GM23338 (cell line): ENCODE measurements around the gene UIMC1. TPM values are rescaled to one million over a fixed set of nuclear protein-coding genes. Genes with fewer than 3 reads are reported as not detected.

Source experiments
- ATAC-seq: fragments of 200-7000 bp; cut with Tn5 transposase; 3 replicates; pipeline ENCODE4 v1.9.1; 2020
- DNase-seq: peaks from one replicate; pipeline ENCODE4 v3.0.0-alpha.2; 2015; ENCODE audit warnings: low spot score
- H2AFZ ChIP-seq: fragments of 200-600 bp; sonication (generic); 2 replicates; pipeline ENCODE4 v1.8.0; 2016; ENCODE audit warnings: antibody characterized with exemption, mild to moderate bottlenecking, moderate library complexity
- H3F3A ChIP-seq: fragments of 200-600 bp; sonication (generic); replicated peaks from 2 replicates; pipeline ENCODE4 v1.8.0; 2017; ENCODE audit warnings: antibody characterized with exemption, mixed run types, low read depth
- H3K27ac ChIP-seq: fragments of 200-600 bp; sonication (generic); 2 replicates; pipeline ENCODE4 v1.6.1; 2016; ENCODE audit warnings: low read depth
- H3K27me3 ChIP-seq: fragments of 200-600 bp; sonication (generic); 2 replicates; pipeline ENCODE4 v1.8.0; 2016; ENCODE audit warnings: mild to moderate bottlenecking, mixed run types, moderate library complexity; ENCODE audit not compliant: insufficient read depth
- H3K36me3 ChIP-seq: fragments of 200-600 bp; sonication (generic); 2 replicates; pipeline ENCODE4 v1.8.0; 2016; ENCODE audit warnings: mild to moderate bottlenecking; ENCODE audit not compliant: insufficient read depth
- H3K4me1 ChIP-seq: fragments of 200-600 bp; sonication (generic); 2 replicates; pipeline ENCODE4 v1.8.0; 2016; ENCODE audit warnings: mild to moderate bottlenecking, moderate library complexity; ENCODE audit not compliant: insufficient read depth
- H3K4me2 ChIP-seq: fragments of 200-600 bp; sonication (generic); 2 replicates; pipeline ENCODE4 v1.7.1; 2017; ENCODE audit warnings: mixed run types
- H3K4me3 ChIP-seq: fragments of 200-600 bp; sonication (generic); 2 replicates; pipeline ENCODE4 v1.6.1; 2016; ENCODE audit warnings: mixed run types
- H3K79me2 ChIP-seq: fragments of 200-600 bp; sonication (generic); replicated peaks from 2 replicates; pipeline ENCODE4 v1.8.0; 2017; ENCODE audit warnings: mild to moderate bottlenecking; ENCODE audit not compliant: insufficient read depth
- H3K9me2 ChIP-seq: fragments of 200-600 bp; sonication (generic); 2 replicates; pipeline ENCODE4 v1.8.0; 2017; ENCODE audit not compliant: insufficient read depth
- H4K20me1 ChIP-seq: fragments of 200-600 bp; sonication (generic); replicated peaks from 2 replicates; pipeline ENCODE4 v1.8.0; 2017; ENCODE audit warnings: mild to moderate bottlenecking; ENCODE audit not compliant: insufficient read depth
- H3K27ac Mint-ChIP-seq: 2 replicates; pipeline ENCODE4 v1.8.0; 2020; ENCODE audit warnings: inconsistent platforms, mild to moderate bottlenecking, moderate library complexity, mixed read lengths
- H3K27me3 Mint-ChIP-seq: 3 replicates; pipeline ENCODE4 v1.8.0; 2022; ENCODE audit warnings: low read depth, mild to moderate bottlenecking, moderate library complexity, mixed read lengths, inconsistent platforms; ENCODE audit not compliant: insufficient read depth, poor library complexity
- H3K36me3 Mint-ChIP-seq: 3 replicates; pipeline ENCODE4 v1.8.0; 2021; ENCODE audit warnings: low read depth, mild to moderate bottlenecking, inconsistent platforms, moderate library complexity, mixed read lengths
- H3K4me1 Mint-ChIP-seq: 3 replicates; pipeline ENCODE4 v1.8.0; 2020; ENCODE audit warnings: mild to moderate bottlenecking, inconsistent platforms, mixed read lengths
- H3K4me3 Mint-ChIP-seq: 3 replicates; pipeline ENCODE4 v1.8.0; 2021; ENCODE audit warnings: moderate library complexity, mild to moderate bottlenecking, inconsistent platforms, mixed read lengths
- H3K9me3 Mint-ChIP-seq: 3 replicates; pipeline ENCODE4 v1.8.0; 2020; ENCODE audit warnings: moderate library complexity, mild to moderate bottlenecking, inconsistent platforms, mixed read lengths
- CREB1 ChIP-seq: fragments of 250-450 bp; sonication (Bioruptor Pico); IDR thresholded peaks from 2 replicates; pipeline ENCODE4 v1.5.0; 2020; ENCODE audit warnings: low read depth, mild to moderate bottlenecking, moderate library complexity
- EZH2phosphoT487 ChIP-seq: fragments of 200-600 bp; sonication (generic); IDR thresholded peaks from one replicate; pipeline ENCODE4 v1.8.1; 2018; ENCODE audit warnings: antibody characterized with exemption; ENCODE audit not compliant: unreplicated experiment
- NANOG ChIP-seq: IDR thresholded peaks from 2 replicates; pipeline ENCODE4 v1.6.1; 2016; ENCODE audit warnings: antibody characterized with exemption, borderline replicate concordance
- STAT1 ChIP-seq: IDR thresholded peaks from one replicate; pipeline ENCODE4 v1.6.1; 2016; ENCODE audit warnings: antibody characterized with exemption; ENCODE audit not compliant: unreplicated experiment
- ZNF114 ChIP-seq: fragments of 250-450 bp; sonication (Bioruptor Pico); IDR thresholded peaks from 2 replicates; pipeline ENCODE4 v1.5.0; 2020; ENCODE audit warnings: mild to moderate bottlenecking, moderate library complexity
- ZNF331 ChIP-seq: fragments of 250-450 bp; sonication (Bioruptor Pico); IDR thresholded peaks from 2 replicates; pipeline ENCODE4 v1.5.0; 2020; ENCODE audit warnings: low read depth, mild to moderate bottlenecking, moderate library complexity
- polyA plus RNA-seq: library from polyadenylated mRNA; unstranded; fragments of >200 nt; fragmentation: Nextera tagmentation; extraction: Ambion mirVana; gene quantifications from 2 replicates; pipeline ENCODE4 v1.2.1, GENCODE V29; 2016
- total RNA-seq: library from RNA; depleted of rRNA; stranded (reverse); fragments of >200 nt; shearing (Covaris generic); gene quantifications from 2 replicates; pipeline ENCODE4 v1.2.3, GENCODE V29; 2014
- TF ChIP-seq, protein P1 (sequence below): fragments of 250-450 bp; sonication (Bioruptor Pico); IDR thresholded peaks from 2 replicates; pipeline ENCODE4 v1.5.0; 2020; ENCODE audit warnings: mild to moderate bottlenecking, moderate library complexity
- TF ChIP-seq, protein P2 (sequence below): IDR thresholded peaks from 2 replicates; pipeline ENCODE4 v1.6.1; 2016; ENCODE audit warnings: antibody characterized with exemption
- TF ChIP-seq, protein P3 (sequence below): IDR thresholded peaks from one replicate; pipeline ENCODE4 v1.6.1; 2018; ENCODE audit warnings: antibody characterized with exemption; ENCODE audit not compliant: unreplicated experiment
- TF ChIP-seq, protein P4 (sequence below), 2 experiments: fragments of 200-600 bp in 1 of 2; sonication (generic) in 1 of 2; conservative IDR thresholded peaks; 2 replicates each; pipeline versions ENCODE4 v1.5.1 to v1.6.1; 2016 to 2017; ENCODE audit warnings: antibody characterized with exemption in 2 of 2, low read depth in 2 of 2, mild to moderate bottlenecking in 2 of 2, moderate library complexity in 1 of 2

The UIMC1 gene
- total and polyA plus RNA-seq, 2 experiments from 2014 or later = 36.4 to 40.1 TPM

DNA sequence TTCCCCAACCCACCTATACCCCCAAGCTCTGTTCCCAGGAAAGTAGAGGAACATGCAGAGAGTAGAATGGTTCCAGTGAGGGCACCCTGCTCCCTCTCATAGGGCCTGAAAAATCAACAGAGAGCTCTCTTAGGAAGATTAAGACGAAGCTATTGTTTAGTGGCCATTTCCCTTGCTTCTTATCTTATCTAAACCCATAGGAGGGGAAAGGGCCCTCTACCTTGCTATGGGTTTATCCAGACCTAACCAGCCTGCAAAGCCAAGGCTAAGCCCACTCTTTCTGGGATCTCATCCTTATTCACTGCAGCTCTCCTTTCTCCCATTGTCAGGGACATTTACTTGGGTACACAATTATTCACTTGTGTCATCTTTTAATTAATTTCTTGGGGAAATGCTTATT is 68.1 kb downstream of the UIMC1 start:
- no peaks in the 10 kb centered on the region for H3K27me3 Mint-ChIP-seq
- Histone ChIP-seq H2AFZ (no peak overlapping the region), H3K27me3 (no peaks in the 10 kb centered on the region), H3K36me3 (peaks cover 8% of the 10 kb centered on the region; the same call in 1 of the 2 replicates), H3F3A (0 out of 2 replicates have a peak, but pooled peaks cover 5% of the 10 kb centered on the region), H3K4me2 (no peak overlapping the region), H4K20me1 (no peaks in the 10 kb centered on the region), H3K27ac (no peak overlapping the region), H3K9me2 (no peaks in the 10 kb centered on the region), H3K4me1 (peaks cover 10% of the 10 kb centered on the region), H3K79me2 (no peaks in the 10 kb centered on the region; the same call in 1 of the 2 replicates), H3K4me3 (no peak overlapping the region)
- H3K9me3 Mint-ChIP-seq = no peaks in the 10 kb centered on the region
- H3K4me1 Mint-ChIP-seq = peaks cover 13% of the 10 kb centered on the region
- H3K36me3 Mint-ChIP-seq = peaks cover 23% of the 10 kb centered on the region
- TF ChIP-seq NANOG = no peak
- ATAC-seq (no peak), DNase-seq (no peak)
- no peak overlapping the region for H3K4me3 Mint-ChIP-seq
- peak overlapping the region; percentile 71; the same call in 1 of the 2 replicates for H3K27ac Mint-ChIP-seq

DNA sequence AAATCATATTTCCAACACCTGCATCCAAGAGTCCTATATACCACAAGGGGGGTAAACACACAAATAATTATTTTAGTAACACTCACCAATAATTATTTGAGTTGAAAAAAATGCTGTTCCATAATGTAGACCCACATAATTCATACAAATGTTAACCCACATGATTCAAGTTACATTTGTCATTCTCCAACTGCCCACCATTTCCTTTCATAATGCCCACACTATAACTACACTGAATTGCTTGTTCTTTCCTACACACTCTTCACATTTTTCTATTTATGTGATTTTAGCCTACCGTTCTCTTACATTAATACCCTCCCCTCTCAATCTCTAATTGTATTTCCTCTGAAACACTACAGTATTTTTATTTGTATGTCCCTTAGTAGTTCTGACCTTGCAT is 71.6 kb downstream of the UIMC1 start:
- H3F3A ChIP-seq = no peaks in the 10 kb centered on the region
- H3K27me3 ChIP-seq = no peaks in the 10 kb centered on the region
- no peaks in the 10 kb centered on the region for H4K20me1 ChIP-seq
- DNase-seq (no peak), ATAC-seq (no peak)
- no peak overlapping the region for H3K4me2 ChIP-seq
- H3K9me2 ChIP-seq = no peaks in the 10 kb centered on the region
- no peaks in the 10 kb centered on the region for H3K79me2 ChIP-seq
- Mint-ChIP-seq H3K4me1 (no peaks in the 10 kb centered on the region), H3K4me3 (no peak overlapping the region), H3K27ac (0 out of 2 replicates have a peak overlapping the region, but pooled peaks have one; percentile 6), H3K9me3 (no peaks in the 10 kb centered on the region), H3K36me3 (peaks cover 20% of the 10 kb centered on the region), H3K27me3 (peaks cover 6% of the 10 kb centered on the region)
- H3K4me3 ChIP-seq = no peak overlapping the region
- no peak overlapping the region for H2AFZ ChIP-seq
- H3K4me1 ChIP-seq = no peaks in the 10 kb centered on the region
- H3K27ac ChIP-seq = no peak overlapping the region
- H3K36me3 ChIP-seq = peaks cover 8% of the 10 kb centered on the region; the same call in 1 of the 2 replicates
- no peak for TF ChIP-seq ZNF114 (CRISPR knock-in tag)
- TF ChIP-seq STAT1 = no peak
- TF ChIP-seq, protein P1, sequence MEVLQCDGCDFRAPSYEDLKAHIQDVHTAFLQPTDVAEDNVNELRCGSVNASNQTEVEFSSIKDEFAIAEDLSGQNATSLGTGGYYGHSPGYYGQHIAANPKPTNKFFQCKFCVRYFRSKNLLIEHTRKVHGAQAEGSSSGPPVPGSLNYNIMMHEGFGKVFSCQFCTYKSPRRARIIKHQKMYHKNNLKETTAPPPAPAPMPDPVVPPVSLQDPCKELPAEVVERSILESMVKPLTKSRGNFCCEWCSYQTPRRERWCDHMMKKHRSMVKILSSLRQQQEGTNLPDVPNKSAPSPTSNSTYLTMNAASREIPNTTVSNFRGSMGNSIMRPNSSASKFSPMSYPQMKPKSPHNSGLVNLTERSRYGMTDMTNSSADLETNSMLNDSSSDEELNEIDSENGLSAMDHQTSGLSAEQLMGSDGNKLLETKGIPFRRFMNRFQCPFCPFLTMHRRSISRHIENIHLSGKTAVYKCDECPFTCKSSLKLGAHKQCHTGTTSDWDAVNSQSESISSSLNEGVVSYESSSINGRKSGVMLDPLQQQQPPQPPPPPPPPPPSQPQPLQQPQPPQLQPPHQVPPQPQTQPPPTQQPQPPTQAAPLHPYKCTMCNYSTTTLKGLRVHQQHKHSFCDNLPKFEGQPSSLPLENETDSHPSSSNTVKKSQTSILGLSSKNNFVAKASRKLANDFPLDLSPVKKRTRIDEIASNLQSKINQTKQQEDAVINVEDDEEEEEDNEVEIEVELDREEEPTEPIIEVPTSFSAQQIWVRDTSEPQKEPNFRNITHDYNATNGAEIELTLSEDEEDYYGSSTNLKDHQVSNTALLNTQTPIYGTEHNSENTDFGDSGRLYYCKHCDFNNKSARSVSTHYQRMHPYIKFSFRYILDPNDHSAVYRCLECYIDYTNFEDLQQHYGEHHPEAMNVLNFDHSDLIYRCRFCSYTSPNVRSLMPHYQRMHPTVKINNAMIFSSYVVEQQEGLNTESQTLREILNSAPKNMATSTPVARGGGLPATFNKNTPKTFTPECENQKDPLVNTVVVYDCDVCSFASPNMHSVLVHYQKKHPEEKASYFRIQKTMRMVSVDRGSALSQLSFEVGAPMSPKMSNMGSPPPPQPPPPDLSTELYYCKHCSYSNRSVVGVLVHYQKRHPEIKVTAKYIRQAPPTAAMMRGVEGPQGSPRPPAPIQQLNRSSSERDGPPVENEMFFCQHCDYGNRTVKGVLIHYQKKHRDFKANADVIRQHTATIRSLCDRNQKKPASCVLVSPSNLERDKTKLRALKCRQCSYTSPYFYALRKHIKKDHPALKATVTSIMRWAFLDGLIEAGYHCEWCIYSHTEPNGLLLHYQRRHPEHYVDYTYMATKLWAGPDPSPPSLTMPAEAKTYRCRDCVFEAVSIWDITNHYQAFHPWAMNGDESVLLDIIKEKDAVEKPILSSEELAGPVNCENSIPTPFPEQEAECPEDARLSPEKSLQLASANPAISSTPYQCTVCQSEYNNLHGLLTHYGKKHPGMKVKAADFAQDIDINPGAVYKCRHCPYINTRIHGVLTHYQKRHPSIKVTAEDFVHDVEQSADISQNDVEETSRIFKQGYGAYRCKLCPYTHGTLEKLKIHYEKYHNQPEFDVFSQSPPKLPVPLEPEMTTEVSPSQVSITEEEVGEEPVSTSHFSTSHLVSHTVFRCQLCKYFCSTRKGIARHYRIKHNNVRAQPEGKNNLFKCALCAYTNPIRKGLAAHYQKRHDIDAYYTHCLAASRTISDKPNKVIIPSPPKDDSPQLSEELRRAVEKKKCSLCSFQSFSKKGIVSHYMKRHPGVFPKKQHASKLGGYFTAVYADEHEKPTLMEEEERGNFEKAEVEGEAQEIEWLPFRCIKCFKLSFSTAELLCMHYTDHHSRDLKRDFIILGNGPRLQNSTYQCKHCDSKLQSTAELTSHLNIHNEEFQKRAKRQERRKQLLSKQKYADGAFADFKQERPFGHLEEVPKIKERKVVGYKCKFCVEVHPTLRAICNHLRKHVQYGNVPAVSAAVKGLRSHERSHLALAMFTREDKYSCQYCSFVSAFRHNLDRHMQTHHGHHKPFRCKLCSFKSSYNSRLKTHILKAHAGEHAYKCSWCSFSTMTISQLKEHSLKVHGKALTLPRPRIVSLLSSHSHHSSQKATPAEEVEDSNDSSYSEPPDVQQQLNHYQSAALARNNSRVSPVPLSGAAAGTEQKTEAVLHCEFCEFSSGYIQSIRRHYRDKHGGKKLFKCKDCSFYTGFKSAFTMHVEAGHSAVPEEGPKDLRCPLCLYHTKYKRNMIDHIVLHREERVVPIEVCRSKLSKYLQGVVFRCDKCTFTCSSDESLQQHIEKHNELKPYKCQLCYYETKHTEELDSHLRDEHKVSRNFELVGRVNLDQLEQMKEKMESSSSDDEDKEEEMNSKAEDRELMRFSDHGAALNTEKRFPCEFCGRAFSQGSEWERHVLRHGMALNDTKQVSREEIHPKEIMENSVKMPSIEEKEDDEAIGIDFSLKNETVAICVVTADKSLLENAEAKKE (CRISPR knock-in tag) = no peak
- TF ChIP-seq, protein P2, sequence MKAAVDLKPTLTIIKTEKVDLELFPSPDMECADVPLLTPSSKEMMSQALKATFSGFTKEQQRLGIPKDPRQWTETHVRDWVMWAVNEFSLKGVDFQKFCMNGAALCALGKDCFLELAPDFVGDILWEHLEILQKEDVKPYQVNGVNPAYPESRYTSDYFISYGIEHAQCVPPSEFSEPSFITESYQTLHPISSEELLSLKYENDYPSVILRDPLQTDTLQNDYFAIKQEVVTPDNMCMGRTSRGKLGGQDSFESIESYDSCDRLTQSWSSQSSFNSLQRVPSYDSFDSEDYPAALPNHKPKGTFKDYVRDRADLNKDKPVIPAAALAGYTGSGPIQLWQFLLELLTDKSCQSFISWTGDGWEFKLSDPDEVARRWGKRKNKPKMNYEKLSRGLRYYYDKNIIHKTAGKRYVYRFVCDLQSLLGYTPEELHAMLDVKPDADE = no peak
- TF ChIP-seq CREB1 = no peak
- TF ChIP-seq, protein P3, sequence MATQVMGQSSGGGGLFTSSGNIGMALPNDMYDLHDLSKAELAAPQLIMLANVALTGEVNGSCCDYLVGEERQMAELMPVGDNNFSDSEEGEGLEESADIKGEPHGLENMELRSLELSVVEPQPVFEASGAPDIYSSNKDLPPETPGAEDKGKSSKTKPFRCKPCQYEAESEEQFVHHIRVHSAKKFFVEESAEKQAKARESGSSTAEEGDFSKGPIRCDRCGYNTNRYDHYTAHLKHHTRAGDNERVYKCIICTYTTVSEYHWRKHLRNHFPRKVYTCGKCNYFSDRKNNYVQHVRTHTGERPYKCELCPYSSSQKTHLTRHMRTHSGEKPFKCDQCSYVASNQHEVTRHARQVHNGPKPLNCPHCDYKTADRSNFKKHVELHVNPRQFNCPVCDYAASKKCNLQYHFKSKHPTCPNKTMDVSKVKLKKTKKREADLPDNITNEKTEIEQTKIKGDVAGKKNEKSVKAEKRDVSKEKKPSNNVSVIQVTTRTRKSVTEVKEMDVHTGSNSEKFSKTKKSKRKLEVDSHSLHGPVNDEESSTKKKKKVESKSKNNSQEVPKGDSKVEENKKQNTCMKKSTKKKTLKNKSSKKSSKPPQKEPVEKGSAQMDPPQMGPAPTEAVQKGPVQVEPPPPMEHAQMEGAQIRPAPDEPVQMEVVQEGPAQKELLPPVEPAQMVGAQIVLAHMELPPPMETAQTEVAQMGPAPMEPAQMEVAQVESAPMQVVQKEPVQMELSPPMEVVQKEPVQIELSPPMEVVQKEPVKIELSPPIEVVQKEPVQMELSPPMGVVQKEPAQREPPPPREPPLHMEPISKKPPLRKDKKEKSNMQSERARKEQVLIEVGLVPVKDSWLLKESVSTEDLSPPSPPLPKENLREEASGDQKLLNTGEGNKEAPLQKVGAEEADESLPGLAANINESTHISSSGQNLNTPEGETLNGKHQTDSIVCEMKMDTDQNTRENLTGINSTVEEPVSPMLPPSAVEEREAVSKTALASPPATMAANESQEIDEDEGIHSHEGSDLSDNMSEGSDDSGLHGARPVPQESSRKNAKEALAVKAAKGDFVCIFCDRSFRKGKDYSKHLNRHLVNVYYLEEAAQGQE = no peak
- no peak for TF ChIP-seq ZNF331 (CRISPR knock-in tag)
- TF ChIP-seq, protein P4, sequence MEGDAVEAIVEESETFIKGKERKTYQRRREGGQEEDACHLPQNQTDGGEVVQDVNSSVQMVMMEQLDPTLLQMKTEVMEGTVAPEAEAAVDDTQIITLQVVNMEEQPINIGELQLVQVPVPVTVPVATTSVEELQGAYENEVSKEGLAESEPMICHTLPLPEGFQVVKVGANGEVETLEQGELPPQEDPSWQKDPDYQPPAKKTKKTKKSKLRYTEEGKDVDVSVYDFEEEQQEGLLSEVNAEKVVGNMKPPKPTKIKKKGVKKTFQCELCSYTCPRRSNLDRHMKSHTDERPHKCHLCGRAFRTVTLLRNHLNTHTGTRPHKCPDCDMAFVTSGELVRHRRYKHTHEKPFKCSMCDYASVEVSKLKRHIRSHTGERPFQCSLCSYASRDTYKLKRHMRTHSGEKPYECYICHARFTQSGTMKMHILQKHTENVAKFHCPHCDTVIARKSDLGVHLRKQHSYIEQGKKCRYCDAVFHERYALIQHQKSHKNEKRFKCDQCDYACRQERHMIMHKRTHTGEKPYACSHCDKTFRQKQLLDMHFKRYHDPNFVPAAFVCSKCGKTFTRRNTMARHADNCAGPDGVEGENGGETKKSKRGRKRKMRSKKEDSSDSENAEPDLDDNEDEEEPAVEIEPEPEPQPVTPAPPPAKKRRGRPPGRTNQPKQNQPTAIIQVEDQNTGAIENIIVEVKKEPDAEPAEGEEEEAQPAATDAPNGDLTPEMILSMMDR (conservative IDR thresholded peaks at IDR 0.05; ENCODE audit: low read depth in 2 of 2) = no peak
- no peak for TF ChIP-seq EZH2phosphoT487
